Parathyroid adenoma (tissue), 2 donors: ENCODE measurements around the gene FUT3.

Experiments
- H2AFZ ChIP-seq: fragments of 300-600 bp; sonication (generic); one replicate; pipeline ENCODE4 v1.7.0; 2017; ENCODE audit warnings: antibody characterized with exemption, mild to moderate bottlenecking
- H3K27ac ChIP-seq: fragments of 300-600 bp; sonication (generic); one replicate; pipeline ENCODE4 v1.7.0; 2017
- H3K27me3 ChIP-seq: fragments of 300-600 bp; sonication (generic); one replicate; pipeline ENCODE4 v1.7.0; 2017; ENCODE audit warnings: low read length; ENCODE audit not compliant: control insufficient read depth, insufficient read depth
- H3K36me3 ChIP-seq: fragments of 300-600 bp; sonication (generic); one replicate; pipeline ENCODE4 v1.7.0; 2017; ENCODE audit warnings: low read length; ENCODE audit not compliant: control insufficient read depth, insufficient read depth
- H3K4me1 ChIP-seq: fragments of 300-600 bp; sonication (generic); one replicate; pipeline ENCODE4 v1.7.0; 2017; ENCODE audit warnings: control low read depth
- H3K4me2 ChIP-seq: fragments of 300-600 bp; sonication (generic); one replicate; pipeline ENCODE4 v1.7.0; 2017; ENCODE audit warnings: low read length
- H3K4me3 ChIP-seq: fragments of 300-600 bp; sonication (generic); one replicate; pipeline ENCODE4 v1.7.0; 2017; ENCODE audit warnings: low read depth, low read length
- H3K79me2 ChIP-seq: fragments of 300-600 bp; sonication (generic); one replicate; pipeline ENCODE4 v1.7.0; 2017; ENCODE audit warnings: control low read depth
- H3K9ac ChIP-seq: fragments of 300-600 bp; sonication (generic); one replicate; pipeline ENCODE4 v1.7.0; 2017; ENCODE audit warnings: mild to moderate bottlenecking
- H3K9me3 ChIP-seq: fragments of 300-600 bp; sonication (generic); one replicate; pipeline ENCODE4 v1.7.0; 2017; ENCODE audit warnings: low read length; ENCODE audit not compliant: control insufficient read depth
- TF ChIP-seq, protein P1 (sequence below): fragments of 300-600 bp; sonication (generic); IDR thresholded peaks from one replicate; pipeline ENCODE4 v1.7.0; 2017; ENCODE audit warnings: antibody characterized with exemption, mild to moderate bottlenecking
- donor health status: primary hyperparathyroidism.

The FUT3 gene

DNA sequence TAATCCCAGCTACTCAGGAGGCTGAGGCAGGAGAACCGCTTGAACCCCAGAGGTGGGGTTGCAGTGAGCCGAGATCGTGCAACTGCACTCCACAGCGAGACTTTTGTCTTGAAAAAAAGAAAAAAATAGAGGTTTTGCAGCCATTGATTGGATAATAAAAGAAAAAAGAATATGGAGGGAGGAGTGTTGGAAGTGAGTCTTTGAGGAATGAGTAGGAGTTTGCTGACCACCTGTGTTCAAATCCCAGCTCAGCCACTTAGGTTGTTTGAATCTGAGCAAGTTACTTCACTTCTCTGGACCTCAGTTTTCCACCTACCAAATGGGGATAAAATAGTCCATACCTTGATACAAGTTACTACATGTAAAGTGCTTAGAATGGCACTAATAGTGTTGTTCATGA, 40.1 kb downstream of the FUT3 start:
- no peaks in the 10 kb centered on the region for H3K79me2 ChIP-seq
- H3K4me3 ChIP-seq = no peak overlapping the region
- no peak overlapping the region for H3K27ac ChIP-seq
- no peaks in the 10 kb centered on the region for H3K4me1 ChIP-seq
- H3K36me3 ChIP-seq = no peaks in the 10 kb centered on the region
- no peaks in the 10 kb centered on the region for H3K9me3 ChIP-seq
- H3K9ac ChIP-seq = no peak overlapping the region
- no peak overlapping the region for H3K4me2 ChIP-seq
- no peak overlapping the region for H2AFZ ChIP-seq
- TF ChIP-seq, protein P1, sequence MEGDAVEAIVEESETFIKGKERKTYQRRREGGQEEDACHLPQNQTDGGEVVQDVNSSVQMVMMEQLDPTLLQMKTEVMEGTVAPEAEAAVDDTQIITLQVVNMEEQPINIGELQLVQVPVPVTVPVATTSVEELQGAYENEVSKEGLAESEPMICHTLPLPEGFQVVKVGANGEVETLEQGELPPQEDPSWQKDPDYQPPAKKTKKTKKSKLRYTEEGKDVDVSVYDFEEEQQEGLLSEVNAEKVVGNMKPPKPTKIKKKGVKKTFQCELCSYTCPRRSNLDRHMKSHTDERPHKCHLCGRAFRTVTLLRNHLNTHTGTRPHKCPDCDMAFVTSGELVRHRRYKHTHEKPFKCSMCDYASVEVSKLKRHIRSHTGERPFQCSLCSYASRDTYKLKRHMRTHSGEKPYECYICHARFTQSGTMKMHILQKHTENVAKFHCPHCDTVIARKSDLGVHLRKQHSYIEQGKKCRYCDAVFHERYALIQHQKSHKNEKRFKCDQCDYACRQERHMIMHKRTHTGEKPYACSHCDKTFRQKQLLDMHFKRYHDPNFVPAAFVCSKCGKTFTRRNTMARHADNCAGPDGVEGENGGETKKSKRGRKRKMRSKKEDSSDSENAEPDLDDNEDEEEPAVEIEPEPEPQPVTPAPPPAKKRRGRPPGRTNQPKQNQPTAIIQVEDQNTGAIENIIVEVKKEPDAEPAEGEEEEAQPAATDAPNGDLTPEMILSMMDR = no peak
- H3K27me3 ChIP-seq = no peaks in the 10 kb centered on the region

DNA sequence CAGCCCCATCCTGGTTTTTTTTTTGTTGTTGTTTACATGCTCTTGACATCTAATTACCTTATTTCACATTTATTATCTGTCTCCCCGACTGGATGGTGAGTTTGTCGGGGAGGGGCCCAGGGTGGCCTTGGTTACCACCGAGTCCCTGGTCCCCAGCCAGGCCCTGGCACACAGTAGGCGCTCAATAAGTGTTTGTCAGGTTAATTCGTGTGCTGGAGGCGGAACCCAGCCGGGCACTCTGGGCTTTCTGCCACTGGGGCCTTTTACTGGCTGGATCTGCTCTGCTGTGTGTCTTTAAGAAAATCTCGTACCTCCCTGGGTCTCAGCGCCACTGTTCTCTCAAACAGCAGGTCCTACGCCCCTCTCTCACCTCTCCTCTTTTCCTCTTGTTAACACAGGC, 41.8 kb downstream of the FUT3 start:
- Histone ChIP-seq H3K4me2 (no peak overlapping the region), H3K27me3 (no peaks in the 10 kb centered on the region), H3K9me3 (no peaks in the 10 kb centered on the region), H3K9ac (no peak overlapping the region), H3K79me2 (no peaks in the 10 kb centered on the region), H3K36me3 (no peaks in the 10 kb centered on the region), H3K4me3 (no peak overlapping the region), H3K4me1 (no peaks in the 10 kb centered on the region), H2AFZ (no peak overlapping the region), H3K27ac (no peak overlapping the region)
- TF ChIP-seq, protein P1 = no peak

DNA sequence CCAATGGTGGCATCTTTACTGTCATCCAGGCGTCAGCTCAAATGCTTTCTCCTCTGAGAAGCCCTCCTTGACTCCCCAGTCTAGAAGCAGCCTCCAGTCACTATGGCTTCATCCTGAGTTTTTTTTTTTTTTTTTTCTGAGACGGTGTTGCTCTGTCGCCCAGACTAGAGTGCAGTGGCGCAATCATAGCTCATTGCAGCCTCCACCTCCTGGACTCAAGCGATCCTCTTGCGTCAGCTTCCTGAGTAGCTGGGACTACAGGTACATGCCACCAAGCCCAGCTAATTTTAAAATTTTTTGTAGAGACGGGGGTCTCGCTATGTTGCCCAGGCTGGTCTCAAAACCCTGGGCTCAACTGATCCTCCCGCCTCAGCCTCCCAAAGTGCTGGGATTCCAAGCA, 42.2 kb downstream of the FUT3 start:
- H3K27me3 ChIP-seq = no peaks in the 10 kb centered on the region

DNA sequence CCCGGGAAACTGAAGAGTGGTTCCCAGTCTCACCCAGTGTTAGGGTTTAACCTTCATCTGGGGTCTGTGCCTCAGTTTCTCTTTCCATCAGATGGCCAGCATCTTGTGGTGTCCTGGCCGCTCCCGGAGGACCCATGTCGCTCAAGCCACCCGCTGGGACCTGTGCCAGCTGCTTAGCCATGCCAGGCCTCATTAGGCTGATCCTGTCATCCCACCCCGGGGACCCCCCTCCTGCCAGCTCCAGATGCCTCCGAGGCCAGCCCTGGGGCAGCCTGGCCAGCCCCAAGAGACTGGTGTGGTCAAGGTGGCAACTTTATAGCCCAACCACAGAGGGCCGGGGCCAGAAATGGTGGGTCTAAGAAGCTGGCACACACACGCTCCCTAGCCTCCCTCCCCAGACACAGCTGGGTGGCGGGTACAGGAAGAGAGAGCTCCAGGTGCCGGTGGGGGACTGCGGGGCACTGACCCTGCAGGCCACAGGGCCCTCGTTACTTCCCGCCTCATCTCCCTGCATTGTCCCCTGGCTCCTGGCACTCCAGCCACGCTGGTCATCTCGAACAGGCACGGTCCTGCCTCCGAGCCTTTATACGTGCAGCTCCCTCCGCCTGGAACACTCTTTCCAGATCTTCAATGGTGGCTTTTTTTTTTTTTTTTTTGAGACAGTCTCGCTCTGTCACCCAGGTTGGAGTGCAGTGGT, 43.0 kb downstream of the FUT3 start:
- no peaks in the 10 kb centered on the region for H3K36me3 ChIP-seq
- no peak overlapping the region for H3K27ac ChIP-seq

More for the DNA sequence above, 42.2 kb downstream of the FUT3 start:
- Histone ChIP-seq H3K9me3 (no peaks in the 10 kb centered on the region), H3K4me3 (no peak overlapping the region), H3K9ac (no peak overlapping the region), H3K4me2 (no peak overlapping the region), H2AFZ (no peak overlapping the region), H3K36me3 (no peaks in the 10 kb centered on the region), H3K79me2 (no peaks in the 10 kb centered on the region), H3K4me1 (no peaks in the 10 kb centered on the region), H3K27ac (no peak overlapping the region)
- TF ChIP-seq, protein P1 = no peak

More for the DNA sequence above, 43.0 kb downstream of the FUT3 start:
- Histone ChIP-seq H3K9ac (no peak overlapping the region), H3K4me2 (no peak overlapping the region), H2AFZ (no peak overlapping the region), H3K4me1 (peaks cover 2% of the 10 kb centered on the region), H3K27me3 (no peaks in the 10 kb centered on the region), H3K4me3 (no peak overlapping the region), H3K79me2 (no peaks in the 10 kb centered on the region), H3K9me3 (no peaks in the 10 kb centered on the region)
- TF ChIP-seq, protein P1 = no peak
